H7 (cell line): ENCODE data around the gene SLC16A1. TPM values are rescaled to one million over a fixed set of nuclear protein-coding genes. Genes with fewer than 3 reads are reported as not detected.
"Not testable (repeated sequence)": the region's sequence is repeated elsewhere in the genome, so short reads cannot be mapped to it uniquely, and the experiment has no call there.

Experiments
- DNase-seq: peaks from one replicate; pipeline ENCODE4 v3.0.0; 2012
- H3K27me3 ChIP-seq: 2 replicates; pipeline ENCODE4 v1.6.0; 2011; ENCODE audit warnings: mild to moderate bottlenecking, low read length; ENCODE audit not compliant: control insufficient read depth, insufficient read depth
- H3K36me3 ChIP-seq: replicated peaks from 2 replicates; pipeline ENCODE4 v1.5.1; 2011; ENCODE audit warnings: low read length; ENCODE audit not compliant: control insufficient read depth, insufficient read depth
- H3K4me3 ChIP-seq: 2 replicates; pipeline ENCODE4 v1.5.1; 2011; ENCODE audit warnings: low read depth, mild to moderate bottlenecking, control low read depth, low read length, moderate library complexity; ENCODE audit not compliant: insufficient read depth
- total RNA-seq: library from RNA; depleted of rRNA; stranded (reverse); fragments of >200 nt; shearing (Covaris generic); gene quantifications from 2 replicates; pipeline ENCODE4 v1.2.3, GENCODE V29; 2014; rRNA removed

The SLC16A1 gene
- 352 and 393 TPM in 2 replicates for total RNA-seq

- peak; percentile 96 for DNase-seq
- no peaks in the 10 kb centered on the region for H3K27me3 ChIP-seq
These were observed at the start of gene SLC16A1 for GRCh38 chr1:112955773-112956543. Gene SLC16A1 (minus strand): TSS chr1:112956196. CDS start chr1:112929308, 26,888 bp downstream.

GRCh38 chr1:113003751-113004690, 48.0 kb upstream of the SLC16A1 start:
- H3K4me3 ChIP-seq: no peak overlapping the region
- DNase-seq: no peak
- H3K27me3 ChIP-seq: no peaks in the 10 kb centered on the region

More at GRCh38 chr1:112955773-112956543, at the start of gene SLC16A1:
- H3K4me3 ChIP-seq: peak within 1 kb of the TSS; percentile 99
- peaks cover 3% of the 10 kb centered on the region for H3K36me3 ChIP-seq

GRCh38 chr1:113002297-113002696, 46.3 kb upstream of the SLC16A1 start:
- no peaks in the 10 kb centered on the region for H3K36me3 ChIP-seq
- no peak for DNase-seq

More at GRCh38 chr1:113003751-113004690, 48.0 kb upstream of the SLC16A1 start:
- H3K36me3 ChIP-seq: no peaks in the 10 kb centered on the region

GRCh38 chr1:112998592-112999235, 42.7 kb upstream of the SLC16A1 start:
- DNase-seq: no peak
- Histone ChIP-seq H3K4me3 (no peak overlapping the region), H3K36me3 (no peaks in the 10 kb centered on the region)

More at GRCh38 chr1:113002297-113002696, 46.3 kb upstream of the SLC16A1 start:
- Histone ChIP-seq H3K4me3 (no peak overlapping the region), H3K27me3 (no peaks in the 10 kb centered on the region)

GRCh38 chr1:112997781-112998180, 41.8 kb upstream of the SLC16A1 start:
- DNase-seq: no peak
- Histone ChIP-seq H3K4me3 (no peak overlapping the region), H3K36me3 (no peaks in the 10 kb centered on the region), H3K27me3 (no peaks in the 10 kb centered on the region)

More at GRCh38 chr1:112998592-112999235, 42.7 kb upstream of the SLC16A1 start:
- no peaks in the 10 kb centered on the region for H3K27me3 ChIP-seq

GRCh38 chr1:112995890-112996289, 39.9 kb upstream of the SLC16A1 start:
- Histone ChIP-seq H3K4me3 (no peak overlapping the region), H3K27me3 (no peaks in the 10 kb centered on the region), H3K36me3 (no peaks in the 10 kb centered on the region)
- DNase-seq: no peak

GRCh38 chr1:112995021-112995420, 39.0 kb upstream of the SLC16A1 start:
- H3K4me3 ChIP-seq, H3K27me3 ChIP-seq, DNase-seq, H3K36me3 ChIP-seq: not testable (repeated sequence)

- no peak for DNase-seq
- no peaks in the 10 kb centered on the region for H3K27me3 ChIP-seq
- H3K4me3 ChIP-seq: no peak overlapping the region
- H3K36me3 ChIP-seq: no peaks in the 10 kb centered on the region
These were observed 36.8 kb upstream of the SLC16A1 start for GRCh38 chr1:112992780-112993179.

- no peak overlapping the region for H3K4me3 ChIP-seq
- H3K36me3 ChIP-seq: no peaks in the 10 kb centered on the region
- no peak for DNase-seq
- H3K27me3 ChIP-seq: no peaks in the 10 kb centered on the region
These were observed 35.6 kb upstream of the SLC16A1 start for GRCh38 chr1:112991402-112992120.

- H3K4me3 ChIP-seq: no peak overlapping the region
- no peak for DNase-seq
- no peaks in the 10 kb centered on the region for H3K36me3 ChIP-seq
- H3K27me3 ChIP-seq: no peaks in the 10 kb centered on the region
These were observed 34.3 kb upstream of the SLC16A1 start for GRCh38 chr1:112990271-112990670.

- H3K4me3 ChIP-seq: no peak overlapping the region
- no peak for DNase-seq
- H3K36me3 ChIP-seq: no peaks in the 10 kb centered on the region
- H3K27me3 ChIP-seq: no peaks in the 10 kb centered on the region
These were observed 32.4 kb upstream of the SLC16A1 start for GRCh38 chr1:112988367-112988766.

- no peaks in the 10 kb centered on the region for H3K27me3 ChIP-seq
- no peak for DNase-seq
- no peaks in the 10 kb centered on the region for H3K36me3 ChIP-seq
- no peak overlapping the region for H3K4me3 ChIP-seq
These were observed 29.1 kb upstream of the SLC16A1 start for GRCh38 chr1:112985123-112985522.

- H3K27me3 ChIP-seq: no peaks in the 10 kb centered on the region
- no peak overlapping the region for H3K4me3 ChIP-seq
- DNase-seq: no peak
- H3K36me3 ChIP-seq: no peaks in the 10 kb centered on the region
These were observed 27.6 kb upstream of the SLC16A1 start for GRCh38 chr1:112983537-112984131.
